ENCODE measurements around the gene CD14. TPM values are rescaled to one million over a fixed set of nuclear protein-coding genes. Genes with fewer than 3 reads are reported as not detected.

The CD14 gene
- polyA plus RNA-seq, 2 of the 4 experiments (the other 2 are of a cell fraction) = 2.9 to 3.3 TPM

DNA sequence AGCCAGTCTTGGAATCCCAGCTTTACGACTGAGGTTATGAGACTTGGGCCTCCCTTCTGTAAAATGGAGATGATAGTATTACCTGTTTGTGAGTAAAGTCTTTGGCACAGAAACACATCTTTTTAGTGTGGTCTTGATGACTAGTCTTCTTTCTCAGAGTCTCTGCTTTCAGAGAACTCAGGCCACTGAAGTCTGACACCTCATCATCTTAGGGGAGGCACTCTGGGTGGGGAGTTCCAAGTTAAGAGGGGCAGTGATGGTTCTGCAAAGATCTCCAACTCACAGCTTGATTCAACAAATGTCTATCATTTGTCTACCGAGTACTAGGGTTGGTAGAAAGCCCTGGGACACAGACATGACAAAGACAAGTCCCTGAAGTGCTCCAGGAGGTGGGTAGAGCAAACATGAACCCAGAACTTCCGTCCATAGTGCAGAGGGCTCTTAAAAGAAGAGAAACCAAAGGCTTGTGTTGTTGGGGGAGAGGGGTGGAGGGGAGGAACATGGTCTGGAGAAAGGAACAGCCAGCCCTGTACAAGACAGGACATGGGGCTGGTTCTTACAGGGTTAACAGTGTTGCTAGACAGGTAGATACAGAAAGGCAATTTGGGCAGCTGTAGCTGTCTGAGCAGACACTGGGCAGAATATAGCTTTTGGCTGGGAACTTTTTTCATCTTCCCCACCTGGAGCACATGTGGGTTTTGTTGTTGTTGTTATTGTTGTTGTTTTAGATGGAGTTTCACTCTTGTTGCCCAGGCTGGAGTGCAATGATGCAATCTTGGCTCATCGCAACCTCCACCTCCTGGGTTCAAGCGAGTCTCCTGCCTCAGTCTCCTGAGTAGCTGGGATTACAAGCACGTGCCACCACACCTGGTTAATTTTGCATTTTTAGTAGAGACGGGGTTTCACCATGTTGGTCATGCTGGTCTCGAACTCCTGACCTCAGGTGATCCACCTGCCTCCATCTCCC, 2.6 kb upstream of the CD14 start:
- no peak for DNase-seq (ENCODE audit: low read depth in 1 of 2, low spot score in 1 of 2)
- 92% methylated on average over 8 of the region's 8 CpGs for WGBS (ENCODE audit: missing lambda C conversion rate)
- no peak for FAIRE-seq
- Histone ChIP-seq H3K9me3 (no peaks in the 10 kb centered on the region), H3K4me3 (no peak overlapping the region), H3K4me2 (no peak overlapping the region), H3K4me1 (peaks cover 42% of the 10 kb centered on the region), H3K27ac (peak overlapping the region in 1 of 2 experiments; percentile 83; a peak in 2 of 6 replicates)
- ChIA-PET CTCF (interaction anchor here (0.7 to 3.9 kb wide), 12 partner anchors 10 to 396 kb away, joined by 3 to 21 read pairs (median 4); partner anchors contain the start of gene EIF4EBP3), POLR2A (interaction anchor here (2.7 kb wide), 1 partner anchor 12 kb away, joined by 13 read pairs; the partner anchor contains the start of genes IK and NDUFA2)
- ATAC-seq = no peak
- TF ChIP-seq REST (IDR thresholded peaks at IDR 0.05) = no peak
- no peak for TF ChIP-seq MYC (IDR thresholded peaks at IDR 0.05; ENCODE audit: borderline replicate concordance, low read length)
- TF ChIP-seq TFCP2L1 (CRISPR knock-in tag; IDR thresholded peaks at IDR 0.05) = no peak
- TF ChIP-seq, protein P1, sequence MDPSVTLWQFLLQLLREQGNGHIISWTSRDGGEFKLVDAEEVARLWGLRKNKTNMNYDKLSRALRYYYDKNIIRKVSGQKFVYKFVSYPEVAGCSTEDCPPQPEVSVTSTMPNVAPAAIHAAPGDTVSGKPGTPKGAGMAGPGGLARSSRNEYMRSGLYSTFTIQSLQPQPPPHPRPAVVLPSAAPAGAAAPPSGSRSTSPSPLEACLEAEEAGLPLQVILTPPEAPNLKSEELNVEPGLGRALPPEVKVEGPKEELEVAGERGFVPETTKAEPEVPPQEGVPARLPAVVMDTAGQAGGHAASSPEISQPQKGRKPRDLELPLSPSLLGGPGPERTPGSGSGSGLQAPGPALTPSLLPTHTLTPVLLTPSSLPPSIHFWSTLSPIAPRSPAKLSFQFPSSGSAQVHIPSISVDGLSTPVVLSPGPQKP (IDR thresholded peaks at IDR 0.05; ENCODE audit: low read depth, low read length) = no peak
- TF ChIP-seq POLR2AphosphoS2 (conservative IDR thresholded peaks at IDR 0.05; ENCODE audit: low read length) = no peak
- no peak for TF ChIP-seq EP300 (IDR thresholded peaks at IDR 0.05)
- TF ChIP-seq RARB (CRISPR knock-in tag; IDR thresholded peaks at IDR 0.05) = no peak
- no peak for TF ChIP-seq RFX5 (IDR thresholded peaks at IDR 0.05)
- no peak for TF ChIP-seq NPAS2 (CRISPR knock-in tag; IDR thresholded peaks at IDR 0.05; ENCODE audit: borderline replicate concordance)
- TF ChIP-seq MAX (IDR thresholded peaks at IDR 0.05) = no peak
- TF ChIP-seq PBX3 (IDR thresholded peaks at IDR 0.05) = no peak
- no peak for TF ChIP-seq ESRRA (IDR thresholded peaks at IDR 0.05; ENCODE audit: borderline replicate concordance, low read length)
- TF ChIP-seq FOSB (CRISPR knock-in tag; IDR thresholded peaks at IDR 0.05) = no peak
- TF ChIP-seq CBX2 (IDR thresholded peaks at IDR 0.05; ENCODE audit: borderline replicate concordance, low read depth) = no peak
- TF ChIP-seq ATOH8 (CRISPR knock-in tag; IDR thresholded peaks at IDR 0.05; ENCODE audit: low read depth) = no peak
- TF ChIP-seq ZNF302 (CRISPR knock-in tag; IDR thresholded peaks at IDR 0.05) = no peak
- TF ChIP-seq CHD4 (IDR thresholded peaks at IDR 0.05; ENCODE audit: borderline replicate concordance) = no peak
- TF ChIP-seq GATA3 (IDR thresholded peaks at IDR 0.05; ENCODE audit: borderline replicate concordance) = no peak
- TF ChIP-seq, protein P2, sequence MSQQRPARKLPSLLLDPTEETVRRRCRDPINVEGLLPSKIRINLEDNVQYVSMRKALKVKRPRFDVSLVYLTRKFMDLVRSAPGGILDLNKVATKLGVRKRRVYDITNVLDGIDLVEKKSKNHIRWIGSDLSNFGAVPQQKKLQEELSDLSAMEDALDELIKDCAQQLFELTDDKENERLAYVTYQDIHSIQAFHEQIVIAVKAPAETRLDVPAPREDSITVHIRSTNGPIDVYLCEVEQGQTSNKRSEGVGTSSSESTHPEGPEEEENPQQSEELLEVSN (IDR thresholded peaks at IDR 0.05; ENCODE audit: borderline replicate concordance, low read depth) = no peak
- no peak for TF ChIP-seq HOXB5 (CRISPR knock-in tag; IDR thresholded peaks at IDR 0.05)
